GM12875 (cell line): Measurements from ENCODE around the gene SEC61G.

Experiments used
- H3K4me3 ChIP-seq: one replicate; pipeline ENCODE4 v1.5.1; 2011; ENCODE audit warnings: low read depth, low read length, control low read depth
- TF ChIP-seq, protein P1 (sequence below): IDR thresholded peaks from 2 replicates; pipeline ENCODE4 v1.5.1; 2011; ENCODE audit warnings: low read depth, mild to moderate bottlenecking, control low read depth, inconsistent platforms, low read length, moderate library complexity, borderline replicate concordance; ENCODE audit not compliant: insufficient read depth

The SEC61G gene

DNA sequence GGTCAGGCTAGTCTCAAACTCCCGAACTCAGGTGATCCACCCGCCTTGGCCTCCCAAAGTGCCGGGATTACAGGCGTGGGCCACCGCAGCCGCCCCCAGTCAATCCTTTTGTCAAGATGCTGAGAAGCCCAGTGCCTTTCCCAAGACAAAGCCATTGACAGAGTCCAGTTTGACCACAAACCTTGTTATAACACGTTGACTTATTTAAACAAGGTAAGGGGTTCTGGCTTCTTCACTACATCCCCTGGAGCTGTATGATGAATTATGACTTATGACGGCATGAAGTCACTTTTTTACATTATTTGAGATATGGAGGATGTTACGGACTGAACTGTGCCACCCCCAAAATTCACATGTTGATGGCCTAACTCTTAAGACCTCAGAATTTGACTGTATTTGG, 5.8 kb upstream of the SEC61G start:
- TF ChIP-seq, protein P1, sequence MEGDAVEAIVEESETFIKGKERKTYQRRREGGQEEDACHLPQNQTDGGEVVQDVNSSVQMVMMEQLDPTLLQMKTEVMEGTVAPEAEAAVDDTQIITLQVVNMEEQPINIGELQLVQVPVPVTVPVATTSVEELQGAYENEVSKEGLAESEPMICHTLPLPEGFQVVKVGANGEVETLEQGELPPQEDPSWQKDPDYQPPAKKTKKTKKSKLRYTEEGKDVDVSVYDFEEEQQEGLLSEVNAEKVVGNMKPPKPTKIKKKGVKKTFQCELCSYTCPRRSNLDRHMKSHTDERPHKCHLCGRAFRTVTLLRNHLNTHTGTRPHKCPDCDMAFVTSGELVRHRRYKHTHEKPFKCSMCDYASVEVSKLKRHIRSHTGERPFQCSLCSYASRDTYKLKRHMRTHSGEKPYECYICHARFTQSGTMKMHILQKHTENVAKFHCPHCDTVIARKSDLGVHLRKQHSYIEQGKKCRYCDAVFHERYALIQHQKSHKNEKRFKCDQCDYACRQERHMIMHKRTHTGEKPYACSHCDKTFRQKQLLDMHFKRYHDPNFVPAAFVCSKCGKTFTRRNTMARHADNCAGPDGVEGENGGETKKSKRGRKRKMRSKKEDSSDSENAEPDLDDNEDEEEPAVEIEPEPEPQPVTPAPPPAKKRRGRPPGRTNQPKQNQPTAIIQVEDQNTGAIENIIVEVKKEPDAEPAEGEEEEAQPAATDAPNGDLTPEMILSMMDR = no peak
- no peak overlapping the region for H3K4me3 ChIP-seq

DNA sequence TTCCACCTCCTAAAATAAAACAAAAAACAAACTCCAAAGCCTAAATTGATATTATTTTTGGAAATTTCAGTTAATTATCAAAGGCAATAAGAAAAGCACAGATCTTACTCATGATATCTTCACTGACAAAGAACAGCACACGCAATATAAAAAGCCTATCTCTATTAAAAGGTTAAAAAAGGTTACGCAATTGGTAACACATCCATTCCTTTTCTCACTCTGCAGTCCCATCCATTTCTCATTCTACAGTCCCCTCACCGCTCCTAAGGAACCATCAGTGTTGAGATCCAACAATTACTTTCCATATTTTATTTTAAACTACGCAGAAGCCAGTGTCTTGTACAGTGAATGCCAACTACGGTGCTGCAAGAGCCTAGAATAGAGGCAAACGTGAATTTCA, 1.3 kb downstream of the SEC61G start:
- TF ChIP-seq, protein P1 = no peak
- peak overlapping the region; percentile 25 for H3K4me3 ChIP-seq

DNA sequence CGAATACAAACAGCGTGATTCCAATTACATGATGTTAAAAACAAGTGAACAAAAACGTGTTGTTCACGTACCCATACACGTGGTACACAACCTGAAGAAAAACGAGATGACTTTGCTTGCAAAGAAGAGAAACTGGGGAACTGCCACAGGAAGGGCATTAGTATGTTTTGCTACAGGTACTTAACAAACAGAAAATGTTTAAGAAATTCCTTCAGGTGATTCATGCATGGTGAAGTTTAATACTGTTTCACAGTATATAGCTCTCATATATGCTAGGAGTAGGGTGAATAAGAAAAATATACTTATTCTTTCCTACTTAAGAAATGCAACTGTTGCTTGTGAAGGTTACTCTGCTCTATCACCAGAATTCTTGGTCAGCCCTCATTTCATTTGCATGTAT, 9.8 kb downstream of the SEC61G start:
- no peak overlapping the region for H3K4me3 ChIP-seq

DNA sequence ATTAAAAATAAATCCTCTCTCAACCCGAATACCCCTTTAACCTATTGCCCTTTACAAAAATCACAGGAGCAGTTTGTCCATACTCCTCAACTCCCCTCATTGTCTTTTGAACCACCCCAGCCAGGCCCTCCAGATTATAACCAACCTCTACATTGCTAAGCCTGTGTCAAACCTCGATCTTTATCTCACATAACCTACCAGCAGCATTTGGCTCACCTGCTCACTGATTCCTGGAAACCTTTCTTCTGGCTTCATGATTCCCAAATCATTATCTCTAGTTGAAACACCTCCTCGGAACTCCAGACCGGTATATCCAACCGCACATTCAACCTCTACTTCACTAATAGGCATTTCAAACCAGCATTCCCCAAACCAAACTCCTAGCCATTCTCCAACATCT, 11.8 kb downstream of the SEC61G start:
- H3K4me3 ChIP-seq = no peak overlapping the region

More for the DNA sequence above, 9.8 kb downstream of the SEC61G start:
- TF ChIP-seq, protein P1 = no peak

DNA sequence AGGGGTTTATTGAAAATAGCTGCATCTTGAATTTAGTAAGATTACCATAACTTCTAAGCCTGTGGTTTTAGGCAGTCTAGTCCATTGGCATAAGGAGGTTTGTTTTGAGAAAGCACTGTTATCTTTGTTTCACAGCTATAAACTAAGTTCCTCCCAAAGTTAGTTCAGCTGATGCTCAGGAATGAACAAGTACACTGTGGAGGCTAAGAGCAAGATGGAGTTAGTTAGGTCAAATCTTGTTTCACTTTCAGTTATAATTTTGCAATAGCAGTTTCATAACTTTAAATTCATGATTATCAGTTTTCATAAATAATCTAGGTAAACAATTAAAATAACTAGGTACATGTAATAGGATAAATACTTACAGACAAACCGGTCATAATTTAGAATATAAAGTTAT, 15.4 kb downstream of the SEC61G start:
- H3K4me3 ChIP-seq = no peak overlapping the region
- TF ChIP-seq, protein P1 = no peak

More for the DNA sequence above, 11.8 kb downstream of the SEC61G start:
- TF ChIP-seq, protein P1 = no peak

DNA sequence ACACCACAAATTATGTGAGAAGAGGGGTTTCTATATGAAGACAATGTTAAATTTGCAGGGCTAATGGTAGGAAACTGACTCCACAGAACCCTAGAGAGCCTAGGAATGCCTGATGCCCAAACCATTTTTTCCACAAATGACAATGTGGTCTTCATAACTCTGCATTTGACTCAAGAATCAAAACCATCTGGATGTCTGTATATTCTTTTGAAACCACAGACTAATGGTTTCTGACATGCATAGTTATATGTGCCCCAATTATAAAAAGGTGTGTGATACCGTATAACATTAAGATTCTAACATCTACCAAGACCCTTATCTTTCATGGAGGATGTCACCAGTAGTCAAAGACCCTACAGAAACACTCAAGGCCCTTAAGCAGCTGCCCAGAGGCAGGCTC, 20.3 kb downstream of the SEC61G start:
- TF ChIP-seq, protein P1 = no peak
- no peak overlapping the region for H3K4me3 ChIP-seq

DNA sequence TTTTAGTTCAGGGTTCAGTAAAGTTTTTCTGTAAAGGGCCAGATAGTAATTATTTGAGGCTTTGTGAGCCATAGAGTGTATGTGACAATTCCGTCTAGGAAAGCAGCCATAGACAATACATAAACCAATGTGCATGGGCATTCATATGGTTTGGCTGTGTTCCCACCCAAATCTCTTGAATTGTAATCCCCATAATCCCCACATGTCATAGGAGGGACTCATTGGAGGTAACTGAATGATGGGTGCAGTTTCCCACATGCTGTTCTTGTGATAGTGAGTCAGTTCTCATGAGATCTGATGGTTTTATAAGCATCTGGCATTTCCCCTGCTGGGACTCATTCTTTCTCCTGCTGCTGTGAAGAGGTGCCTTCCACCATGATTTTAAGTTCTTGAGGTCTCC, 29.9 kb downstream of the SEC61G start:
- TF ChIP-seq, protein P1 = no peak
- no peak overlapping the region for H3K4me3 ChIP-seq
